K562 (cell line): ENCODE results near the gene ITPRIP. TPM values are rescaled to one million over a fixed set of nuclear protein-coding genes. Genes with fewer than 3 reads are reported as not detected.
A peak's percentile ranks its signal among the peaks of the same experiment; 100 is the strongest.

ENCODE experiments used
- ATAC-seq: fragments of 200-7000 bp; cut with Tn5 transposase; 3 replicates; pipeline ENCODE4 v1.9.1; 2020; ENCODE audit warnings: moderate library complexity
- BruUV-seq: library from RNA; stranded (reverse); fragments of 400-500 nt; replicated peaks from 2 replicates; lab custom pipeline; 2021; lab: Mats Ljungman, UMichigan
- CTCF ChIA-PET: fragments of 300-600 bp; formaldehyde crosslinking; extraction: SDS; loops from one replicate; lab custom pipeline; 2021; ENCODE audit warnings: low intra/inter-chr PET ratio; lab: Yijun Ruan, JAX
- POLR2A ChIA-PET: fragments of 300-600, 350-650 bp; sonication (Branson Sonifier 250); formaldehyde crosslinking; extraction: SDS; loops from one replicate; lab custom pipeline; 2021; ENCODE audit warnings: antibody characterized with exemption, inconsistent platforms; lab: Yijun Ruan, JAX
- DNase-seq, 4 experiments: peaks; one replicate each; pipeline versions ENCODE4 v3.0.0 to v3.0.0-alpha.2; 2011 to 2018; ENCODE audit warnings: low spot score in 3 of 4, mixed read lengths in 3 of 4; ENCODE audit errors: extremely low read depth in 1 of 4
- FAIRE-seq: peaks from 2 replicates; lab custom pipeline; 2011; peaks lifted over from hg19 to GRCh38; lab: Jason Lieb, UNC
- H2AFZ ChIP-seq: 2 replicates; pipeline ENCODE4 v1.6.0; 2011; ENCODE audit warnings: low read depth, low read length, control low read depth, inconsistent platforms
- H3K27ac ChIP-seq: fragments of 200-600 bp; 3 replicates; pipeline ENCODE4 v1.8.0; 2011; ENCODE audit warnings: low read depth, mild to moderate bottlenecking, control low read depth, inconsistent platforms, low read length, moderate library complexity, mixed read lengths; ENCODE audit errors: extremely low read depth
- H3K27me3 ChIP-seq, 2 experiments: fragments of 300-600 bp in 1 of 2; 2 replicates in 1 of 2; 3 replicates in 1 of 2; pipeline versions ENCODE4 v1.6.0 to v1.8.0; 2011; ENCODE audit warnings: inconsistent platforms in 2 of 2, low read length in 2 of 2, mild to moderate bottlenecking in 1 of 2, mixed read lengths in 1 of 2, moderate library complexity in 1 of 2; ENCODE audit not compliant: control insufficient read depth in 2 of 2, insufficient read depth in 2 of 2
- H3K36me3 ChIP-seq: fragments of 300-600 bp; 3 replicates; pipeline ENCODE4 v1.8.0; 2011; ENCODE audit warnings: mild to moderate bottlenecking, low read length, inconsistent platforms; ENCODE audit not compliant: control insufficient read depth, insufficient read depth
- H3K4me1 ChIP-seq, 2 experiments: fragments of 200-600 bp in 1 of 2; replicated peaks in 1 of 2; 2 replicates in 1 of 2; 3 replicates in 1 of 2; pipeline versions ENCODE4 v1.5.1 to v1.8.0; 2011; ENCODE audit warnings: inconsistent platforms in 2 of 2, low read length in 2 of 2, mild to moderate bottlenecking in 1 of 2, mixed read lengths in 1 of 2, moderate library complexity in 1 of 2; ENCODE audit not compliant: control insufficient read depth in 2 of 2, insufficient read depth in 2 of 2
- H3K4me2 ChIP-seq: 2 replicates; pipeline ENCODE4 v1.6.1; 2011; ENCODE audit warnings: low read length, control low read depth, inconsistent platforms, mixed read lengths; ENCODE audit not compliant: insufficient read depth
- H3K4me3 ChIP-seq: fragments of 200-600 bp; sonication (generic), shearing (Covaris generic); 2 replicates; pipeline ENCODE4 v1.5.1; 2016; ENCODE audit warnings: control low read depth, inconsistent platforms
- H3K79me2 ChIP-seq: fragments of 200-600 bp; 3 replicates; pipeline ENCODE4 v1.8.0; 2011; ENCODE audit warnings: low read length, inconsistent platforms; ENCODE audit not compliant: control insufficient read depth, insufficient read depth
- H3K9ac ChIP-seq, 2 experiments: 2 replicates each; pipeline versions ENCODE4 v1.6.0 to v1.6.1; 2011; ENCODE audit warnings: low read depth in 2 of 2, low read length in 2 of 2, control low read depth in 1 of 2, inconsistent platforms in 1 of 2, mild to moderate bottlenecking in 1 of 2, mixed read lengths in 1 of 2; ENCODE audit not compliant: insufficient read depth in 1 of 2
- H3K9me1 ChIP-seq: one replicate; pipeline ENCODE4 v1.6.0; 2011; ENCODE audit warnings: inconsistent platforms, mild to moderate bottlenecking, low read length, moderate library complexity; ENCODE audit not compliant: control insufficient read depth, insufficient read depth
- H3K9me3 ChIP-seq: replicated peaks from 2 replicates; pipeline ENCODE4 v1.5.1; 2011; ENCODE audit warnings: low read depth, low read length, inconsistent platforms; ENCODE audit not compliant: control insufficient read depth, insufficient read depth
- H4K20me1 ChIP-seq: replicated peaks from 2 replicates; pipeline ENCODE4 v1.6.1; 2011; ENCODE audit warnings: low read length, inconsistent platforms, mixed read lengths; ENCODE audit not compliant: control insufficient read depth, insufficient read depth
- CREM ChIP-seq: IDR thresholded peaks from 2 replicates; pipeline ENCODE4 v1.6.1; 2014; ENCODE audit warnings: antibody characterized with exemption, low read depth
- FOXK2 ChIP-seq, 2 experiments: fragments of 450-650 bp; IDR thresholded peaks in 1 of 2; conservative IDR thresholded peaks in 1 of 2; 2 replicates each; pipeline ENCODE4 v1.6.1; 2016; ENCODE audit warnings: low read depth in 2 of 2, mild to moderate bottlenecking in 1 of 2
- HDAC2 ChIP-seq: fragments of 450-650 bp; IDR thresholded peaks from 2 replicates; pipeline ENCODE4 v1.6.1; 2016; ENCODE audit warnings: mild to moderate bottlenecking
- HNRNPUL1 ChIP-seq: fragments of 200-400 bp; formaldehyde crosslinking; IDR thresholded peaks from 2 replicates; pipeline ENCODE4 v1.6.1; 2017; ENCODE audit warnings: low read length
- NFIX ChIP-seq: fragments of 250-450 bp; sonication (Bioruptor Pico); IDR thresholded peaks from 2 replicates; pipeline ENCODE4 v1.4.0; 2020; ENCODE audit warnings: low read depth, mild to moderate bottlenecking, moderate library complexity
- NR2C2 ChIP-seq, 2 experiments: fragments of 200-800 bp in 1 of 2; sonication (Bioruptor generic) in 1 of 2; sonication (generic) in 1 of 2; formaldehyde crosslinking in 1 of 2; IDR thresholded peaks; 2 replicates each; pipeline versions ENCODE4 v1.6.1 to v1.8.0; 2016 to 2022; ENCODE audit warnings: mild to moderate bottlenecking in 1 of 2, missing compliant biosample characterization in 1 of 2, missing genetic modification characterization in 1 of 2, missing genetic modification reagents in 1 of 2
- ZNF146 ChIP-seq: IDR thresholded peaks from one replicate; pipeline ENCODE4 v1.6.1; 2018; ENCODE audit warnings: missing compliant biosample characterization; ENCODE audit not compliant: unreplicated experiment
- ZNF175 ChIP-seq: fragments of 200-800 bp; sonication (Bioruptor generic); IDR thresholded peaks from 2 replicates; pipeline ENCODE4 v1.6.1; 2016; ENCODE audit warnings: low read depth, mild to moderate bottlenecking, missing genetic modification characterization, missing compliant biosample characterization
- WGBS: fragments of 100-300 bp; shearing (Covaris generic); methylation state at CpG from one replicate; pipeline ENCODE4 v1.1.6; 2016; ENCODE audit warnings: low coverage, mixed read lengths; ENCODE audit not compliant: insufficient coverage; ENCODE audit errors: missing lambda C conversion rate; 5-methylcytosine and 5-hydroxymethylcytosine counted together
- in situ Hi-C: fragments of 300-500 bp; cut with MboI; formaldehyde crosslinking; loops from 4 replicates; pipeline ENCODE4 v1.15.0; 2018; ENCODE audit warnings: inconsistent platforms, mixed read lengths
- intact Hi-C: fragments of 100-400 bp; cut with micrococcal nuclease; formaldehyde crosslinking; loops from 2 replicates; pipeline ENCODE4 v1.14.2; 2022
- polyA plus RNA-seq, 8 experiments: library from polyadenylated mRNA; depleted of rRNA in 4 of 8; stranded (reverse) in 5 of 8; unstranded in 3 of 8; fragments of >200 nt; fragmentation: Nextera tagmentation in 2 of 8; fragmentation: Illumina TruSeq in 1 of 8; extraction: Ambion mirVana in 2 of 8; extraction: Trizol in 1 of 8; gene quantifications; 2 replicates each; pipeline versions ENCODE4 v1.2.1 to v1.2.3, GENCODE V29; 2011 to 2014; ENCODE audit warnings: inconsistent platforms in 1 of 8, missing spikeins in 1 of 8
- total RNA-seq, 7 experiments: library from RNA; depleted of rRNA in 6 of 7; stranded (reverse); fragments of >200 nt in 6 of 7; fragmentation: Illumina TruSeq in 2 of 7; extraction: Trizol in 2 of 7; gene quantifications; 2 replicates each; pipeline versions ENCODE4 v1.2.1 to v1.2.3, GENCODE V29; 2011 to 2021; ENCODE audit warnings: low replicate concordance in 1 of 7
- TF ChIP-seq, protein P1 (sequence below): fragments of 200-400 bp; formaldehyde crosslinking; IDR thresholded peaks from 2 replicates; pipeline ENCODE4 v1.6.1; 2017; ENCODE audit warnings: mild to moderate bottlenecking, low read depth, low read length, moderate library complexity

The ITPRIP gene
- total and polyA plus RNA-seq, 9 of the 15 experiments (the other 6 are each of a cell fraction or from before 2014, with no cell fraction given), result 4.4 to 28.5 (median 10.9) TPM

GRCh38 chr10:104293781-104294321 lies 44.4 kb downstream of the ITPRIP start:
- no peak overlapping the region for H2AFZ ChIP-seq
- ChIA-PET POLR2A (interaction anchor here (0.6 to 0.7 kb wide), 2 partner anchors 21 to 603 kb away, joined by 3 read pairs; no protein-coding TSS in a partner anchor), CTCF (no interaction called here)
- ATAC-seq, result no peak
- DNase-seq, result no peak
- no peak overlapping the region for H3K4me2 ChIP-seq
- no peak for TF ChIP-seq FOXK2 (conservative IDR thresholded peaks at IDR 0.05 in 1 of 2, IDR thresholded peaks at IDR 0.05 in 1 of 2; ENCODE audit: low read depth in 2 of 2)
- no peak for TF ChIP-seq HNRNPUL1
- no peak for TF ChIP-seq ZNF175 (CRISPR knock-in tag)
- no peak for TF ChIP-seq CREM
- no peak for TF ChIP-seq NFIX
- FAIRE-seq, result no peak
- in situ Hi-C loops (loop anchor here (10.0 kb wide), 1 partner anchor 51 kb away; no protein-coding TSS in a partner anchor), intact Hi-C loops (no loop called here)
- H3K9me1 ChIP-seq, result no peaks in the 10 kb centered on the region
- no peak overlapping the region for H3K27ac ChIP-seq
- WGBS, result 81% methylated on average over 4 of the region's 5 CpGs
- no peaks in the 10 kb centered on the region for H3K36me3 ChIP-seq
- no TSS peak for BruUV-seq
- H3K27me3 ChIP-seq, result no peaks in the 10 kb centered on the region
- H3K9ac ChIP-seq, result no peak overlapping the region
- no peaks in the 10 kb centered on the region; a peak in 1 of 5 replicates for H3K4me1 ChIP-seq
- no peaks in the 10 kb centered on the region for H3K9me3 ChIP-seq
- no peaks in the 10 kb centered on the region for H3K79me2 ChIP-seq
- H4K20me1 ChIP-seq, result no peaks in the 10 kb centered on the region
- H3K4me3 ChIP-seq, result no peak overlapping the region

GRCh38 chr10:104293011-104293410 lies 45.3 kb downstream of the ITPRIP start:
- peak; percentile 29 for FAIRE-seq
- H3K27me3 ChIP-seq, result no peaks in the 10 kb centered on the region
- WGBS, result 18% methylated on average over 2 of the region's 2 CpGs

More at GRCh38 chr10:104293011-104293410, 45.3 kb downstream of the ITPRIP start:
- ChIA-PET CTCF (interaction anchor here (0.7 kb wide), 1 partner anchor 35 kb away, joined by 3 read pairs; no protein-coding TSS in a partner anchor), POLR2A (interaction anchor here (0.6 to 1.0 kb wide), 3 partner anchors 19 to 172 kb away, joined by 3 read pairs; no protein-coding TSS in a partner anchor)
- Histone ChIP-seq H3K79me2 (no peaks in the 10 kb centered on the region), H3K4me1 (no peaks in the 10 kb centered on the region; a peak in 1 of 5 replicates), H3K27ac (no peak overlapping the region), H4K20me1 (no peaks in the 10 kb centered on the region), H3K4me3 (no peak overlapping the region), H2AFZ (no peak overlapping the region), H3K9ac (no peak overlapping the region), H3K9me3 (no peaks in the 10 kb centered on the region), H3K9me1 (no peaks in the 10 kb centered on the region), H3K4me2 (no peak overlapping the region), H3K36me3 (no peaks in the 10 kb centered on the region)
- TF ChIP-seq, protein P1, sequence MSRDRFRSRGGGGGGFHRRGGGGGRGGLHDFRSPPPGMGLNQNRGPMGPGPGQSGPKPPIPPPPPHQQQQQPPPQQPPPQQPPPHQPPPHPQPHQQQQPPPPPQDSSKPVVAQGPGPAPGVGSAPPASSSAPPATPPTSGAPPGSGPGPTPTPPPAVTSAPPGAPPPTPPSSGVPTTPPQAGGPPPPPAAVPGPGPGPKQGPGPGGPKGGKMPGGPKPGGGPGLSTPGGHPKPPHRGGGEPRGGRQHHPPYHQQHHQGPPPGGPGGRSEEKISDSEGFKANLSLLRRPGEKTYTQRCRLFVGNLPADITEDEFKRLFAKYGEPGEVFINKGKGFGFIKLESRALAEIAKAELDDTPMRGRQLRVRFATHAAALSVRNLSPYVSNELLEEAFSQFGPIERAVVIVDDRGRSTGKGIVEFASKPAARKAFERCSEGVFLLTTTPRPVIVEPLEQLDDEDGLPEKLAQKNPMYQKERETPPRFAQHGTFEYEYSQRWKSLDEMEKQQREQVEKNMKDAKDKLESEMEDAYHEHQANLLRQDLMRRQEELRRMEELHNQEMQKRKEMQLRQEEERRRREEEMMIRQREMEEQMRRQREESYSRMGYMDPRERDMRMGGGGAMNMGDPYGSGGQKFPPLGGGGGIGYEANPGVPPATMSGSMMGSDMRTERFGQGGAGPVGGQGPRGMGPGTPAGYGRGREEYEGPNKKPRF, result no peak
- TF ChIP-seq NR2C2 (CRISPR knock-in tag; IDR thresholded peaks at IDR 0.05), result no peak
- TF ChIP-seq NR2C2 (tag; IDR thresholded peaks at IDR 0.05), result no peak
- TF ChIP-seq ZNF146 (CRISPR knock-in tag), result no peak
- no peak for TF ChIP-seq HDAC2
- no TSS peak for BruUV-seq
- ATAC-seq, result no peak
- in situ Hi-C loops (loop anchor here (10.0 kb wide), 1 partner anchor 52 kb away; no protein-coding TSS in a partner anchor), intact Hi-C loops (no loop called here)
- no peak for DNase-seq
